Activated T-helper 2 cell treated with anti-CD3 and anti-CD28 coated beads, Interferon-gamma antibody, Interleukin-2, Interleukin-4, amounts not matched to agents 10 μg/mL and 5 μg/mL and 100 μg/mL, durations not matched to agents 14 hours and 24 hours and 36 hours (primary cell): ENCODE measurements around the gene SCFD2. TPM values are rescaled to one million over a fixed set of nuclear protein-coding genes. Genes with fewer than 3 reads are reported as not detected.
"Not testable (repeated sequence)": the region's sequence is repeated elsewhere in the genome, so short reads cannot be mapped to it uniquely, and the experiment has no call there.

Source experiments
- DNase-seq: peaks from one replicate; pipeline ENCODE4 v3.0.0; 2021; ENCODE audit warnings: low spot score
- H3K27ac Mint-ChIP-seq: one replicate; pipeline ENCODE4 v1.8.0; 2021; ENCODE audit warnings: mixed read lengths
- H3K27me3 Mint-ChIP-seq: one replicate; pipeline ENCODE4 v1.8.0; 2021; ENCODE audit warnings: low read depth, mixed read lengths
- H3K36me3 Mint-ChIP-seq: one replicate; pipeline ENCODE4 v1.8.0; 2021; ENCODE audit warnings: low read depth, mixed read lengths
- H3K4me1 Mint-ChIP-seq: one replicate; pipeline ENCODE4 v1.8.0; 2021; ENCODE audit warnings: low read depth, mixed read lengths
- H3K4me3 Mint-ChIP-seq: one replicate; pipeline ENCODE4 v1.8.0; 2021; ENCODE audit warnings: low read depth, mild to moderate bottlenecking, moderate library complexity, mixed read lengths
- H3K9me3 Mint-ChIP-seq: one replicate; pipeline ENCODE4 v1.8.0; 2021; ENCODE audit warnings: mixed read lengths
- intact Hi-C: fragments of 100-400 bp; cut with micrococcal nuclease; formaldehyde crosslinking; loops from one replicate; pipeline ENCODE4 v1.15.1; 2023
- total RNA-seq: library from RNA; stranded (reverse); gene quantifications from 2 replicates; pipeline ENCODE4 v1.2.3, GENCODE V29; 2022

SCFD2 gene
- total RNA-seq, 1 donor from 2014 or later = 26.3 TPM

GRCh38 chr4:53322696-53323095 lies 43.2 kb downstream of the SCFD2 start:
- Mint-ChIP-seq H3K36me3 (peaks cover 5% of the 10 kb centered on the region), H3K27ac (no peak overlapping the region), H3K4me3 (no peak overlapping the region), H3K4me1 (peaks cover 10% of the 10 kb centered on the region), H3K27me3 (no peaks in the 10 kb centered on the region), H3K9me3 (no peaks in the 10 kb centered on the region)
- intact Hi-C loops = no loop called here
- no peak for DNase-seq

GRCh38 chr4:53321984-53322289 lies 43.9 kb downstream of the SCFD2 start:
- intact Hi-C loops = no loop called here
- H3K27ac Mint-ChIP-seq = no peak overlapping the region
- H3K9me3 Mint-ChIP-seq = no peaks in the 10 kb centered on the region
- H3K4me1 Mint-ChIP-seq = peaks cover 10% of the 10 kb centered on the region
- H3K27me3 Mint-ChIP-seq = no peaks in the 10 kb centered on the region
- H3K36me3 Mint-ChIP-seq = no peaks in the 10 kb centered on the region
- no peak overlapping the region for H3K4me3 Mint-ChIP-seq
- DNase-seq = no peak

- no peak for DNase-seq
- Mint-ChIP-seq H3K27ac (no peak overlapping the region), H3K4me3 (no peak overlapping the region), H3K9me3 (no peaks in the 10 kb centered on the region), H3K4me1 (peaks cover 7% of the 10 kb centered on the region), H3K36me3 (no peaks in the 10 kb centered on the region), H3K27me3 (no peaks in the 10 kb centered on the region)
- intact Hi-C loops = no loop called here
Observed at GRCh38 chr4:53321151-53321983, 44.5 kb downstream of the SCFD2 start.

- intact Hi-C loops = no loop called here
- Mint-ChIP-seq H3K36me3 (peaks cover 6% of the 10 kb centered on the region), H3K4me1 (peaks cover 10% of the 10 kb centered on the region), H3K27ac (no peak overlapping the region), H3K27me3 (no peaks in the 10 kb centered on the region), H3K9me3 (no peaks in the 10 kb centered on the region), H3K4me3 (no peak overlapping the region)
- no peak for DNase-seq
Observed at GRCh38 chr4:53315300-53315699, 50.6 kb downstream of the SCFD2 start.

GRCh38 chr4:53314252-53314651 lies 51.6 kb downstream of the SCFD2 start:
- Mint-ChIP-seq H3K4me3 (no peak overlapping the region), H3K27me3 (no peaks in the 10 kb centered on the region), H3K27ac (no peak overlapping the region), H3K9me3 (no peaks in the 10 kb centered on the region), H3K36me3 (peaks cover 6% of the 10 kb centered on the region), H3K4me1 (peaks cover 10% of the 10 kb centered on the region)
- intact Hi-C loops = no loop called here
- no peak for DNase-seq

GRCh38 chr4:53313510-53313909 lies 52.4 kb downstream of the SCFD2 start:
- no peak for DNase-seq
- H3K9me3 Mint-ChIP-seq = no peaks in the 10 kb centered on the region
- peaks cover 6% of the 10 kb centered on the region for H3K36me3 Mint-ChIP-seq
- intact Hi-C loops = no loop called here
- H3K4me1 Mint-ChIP-seq = peaks cover 10% of the 10 kb centered on the region
- H3K27me3 Mint-ChIP-seq = no peaks in the 10 kb centered on the region
- no peak overlapping the region for H3K27ac Mint-ChIP-seq
- H3K4me3 Mint-ChIP-seq = no peak overlapping the region

GRCh38 chr4:53309321-53310040 lies 56.4 kb downstream of the SCFD2 start:
- Mint-ChIP-seq H3K4me1 (no peaks in the 10 kb centered on the region), H3K9me3 (peaks cover 5% of the 10 kb centered on the region), H3K4me3 (no peak overlapping the region), H3K27me3 (no peaks in the 10 kb centered on the region), H3K36me3 (peaks cover 29% of the 10 kb centered on the region), H3K27ac (no peak overlapping the region)
- intact Hi-C loops = no loop called here
- DNase-seq = no peak

GRCh38 chr4:53307819-53308780 lies 57.8 kb downstream of the SCFD2 start:
- Mint-ChIP-seq H3K9me3 (peaks cover 9% of the 10 kb centered on the region), H3K4me1 (no peaks in the 10 kb centered on the region), H3K27ac (no peak overlapping the region), H3K27me3 (no peaks in the 10 kb centered on the region), H3K4me3 (no peak overlapping the region), H3K36me3 (peaks cover 33% of the 10 kb centered on the region)
- intact Hi-C loops = no loop called here
- no peak for DNase-seq

GRCh38 chr4:53307210-53307609 lies 58.7 kb downstream of the SCFD2 start:
- intact Hi-C loops = no loop called here
- H3K27me3 Mint-ChIP-seq = no peaks in the 10 kb centered on the region
- no peak overlapping the region for H3K27ac Mint-ChIP-seq
- peaks cover 30% of the 10 kb centered on the region for H3K36me3 Mint-ChIP-seq
- H3K4me1 Mint-ChIP-seq = no peaks in the 10 kb centered on the region
- H3K9me3 Mint-ChIP-seq = peaks cover 9% of the 10 kb centered on the region
- no peak for DNase-seq
- no peak overlapping the region for H3K4me3 Mint-ChIP-seq

GRCh38 chr4:53306729-53307128 lies 59.1 kb downstream of the SCFD2 start:
- Mint-ChIP-seq H3K36me3 (peaks cover 30% of the 10 kb centered on the region), H3K4me3 (no peak overlapping the region)

GRCh38 chr4:53292209-53292608 lies 73.7 kb downstream of the SCFD2 start:
- intact Hi-C loops = not testable (repeated sequence)
- H3K9me3 Mint-ChIP-seq = peaks cover 68% of the 10 kb centered on the region

More at GRCh38 chr4:53306729-53307128, 59.1 kb downstream of the SCFD2 start:
- DNase-seq = no peak
- peaks cover 9% of the 10 kb centered on the region for H3K9me3 Mint-ChIP-seq
- intact Hi-C loops = no loop called here
- H3K27me3 Mint-ChIP-seq = no peaks in the 10 kb centered on the region
- H3K4me1 Mint-ChIP-seq = no peaks in the 10 kb centered on the region
- no peak overlapping the region for H3K27ac Mint-ChIP-seq

GRCh38 chr4:53281438-53281837 lies 84.4 kb downstream of the SCFD2 start:
- DNase-seq = no peak
- no peak overlapping the region for H3K27ac Mint-ChIP-seq
- H3K9me3 Mint-ChIP-seq = peaks cover 8% of the 10 kb centered on the region
- no peaks in the 10 kb centered on the region for H3K27me3 Mint-ChIP-seq
- intact Hi-C loops = no loop called here
- peaks cover 9% of the 10 kb centered on the region for H3K36me3 Mint-ChIP-seq
- no peaks in the 10 kb centered on the region for H3K4me1 Mint-ChIP-seq
- H3K4me3 Mint-ChIP-seq = no peak overlapping the region

More at GRCh38 chr4:53292209-53292608, 73.7 kb downstream of the SCFD2 start:
- H3K27ac Mint-ChIP-seq, DNase-seq, H3K36me3 Mint-ChIP-seq, H3K4me3 Mint-ChIP-seq, H3K27me3 Mint-ChIP-seq, H3K4me1 Mint-ChIP-seq: not testable (repeated sequence)
